Parathyroid adenoma (tissue), 2 donors: Measurements from ENCODE around the gene SLC2A8.

Source experiments
- H2AFZ ChIP-seq: fragments of 300-600 bp; sonication (generic); one replicate; pipeline ENCODE4 v1.7.0; 2017; ENCODE audit warnings: antibody characterized with exemption, mild to moderate bottlenecking
- H3K27ac ChIP-seq: fragments of 300-600 bp; sonication (generic); one replicate; pipeline ENCODE4 v1.7.0; 2017
- H3K27me3 ChIP-seq: fragments of 300-600 bp; sonication (generic); one replicate; pipeline ENCODE4 v1.7.0; 2017; ENCODE audit warnings: low read length; ENCODE audit not compliant: control insufficient read depth, insufficient read depth
- H3K36me3 ChIP-seq: fragments of 300-600 bp; sonication (generic); one replicate; pipeline ENCODE4 v1.7.0; 2017; ENCODE audit warnings: low read length; ENCODE audit not compliant: control insufficient read depth, insufficient read depth
- H3K4me1 ChIP-seq: fragments of 300-600 bp; sonication (generic); one replicate; pipeline ENCODE4 v1.7.0; 2017; ENCODE audit warnings: control low read depth
- H3K4me2 ChIP-seq: fragments of 300-600 bp; sonication (generic); one replicate; pipeline ENCODE4 v1.7.0; 2017; ENCODE audit warnings: low read length
- H3K4me3 ChIP-seq: fragments of 300-600 bp; sonication (generic); one replicate; pipeline ENCODE4 v1.7.0; 2017; ENCODE audit warnings: low read depth, low read length
- H3K79me2 ChIP-seq: fragments of 300-600 bp; sonication (generic); one replicate; pipeline ENCODE4 v1.7.0; 2017; ENCODE audit warnings: control low read depth
- H3K9ac ChIP-seq: fragments of 300-600 bp; sonication (generic); one replicate; pipeline ENCODE4 v1.7.0; 2017; ENCODE audit warnings: mild to moderate bottlenecking
- H3K9me3 ChIP-seq: fragments of 300-600 bp; sonication (generic); one replicate; pipeline ENCODE4 v1.7.0; 2017; ENCODE audit warnings: low read length; ENCODE audit not compliant: control insufficient read depth
- TF ChIP-seq, protein P1 (sequence below): fragments of 300-600 bp; sonication (generic); IDR thresholded peaks from one replicate; pipeline ENCODE4 v1.7.0; 2017; ENCODE audit warnings: antibody characterized with exemption, mild to moderate bottlenecking
- donor health status: primary hyperparathyroidism.

Gene SLC2A8

GRCh38 chr9:127351182-127352166, 45.5 kb upstream of the SLC2A8 start:
- Histone ChIP-seq H3K36me3 (no peaks in the 10 kb centered on the region), H3K27ac (no peak overlapping the region), H3K4me1 (no peaks in the 10 kb centered on the region), H3K79me2 (no peaks in the 10 kb centered on the region), H3K27me3 (no peaks in the 10 kb centered on the region), H3K9me3 (no peaks in the 10 kb centered on the region), H3K9ac (no peak overlapping the region), H3K4me3 (no peak overlapping the region), H2AFZ (no peak overlapping the region), H3K4me2 (no peak overlapping the region)
- TF ChIP-seq, protein P1, sequence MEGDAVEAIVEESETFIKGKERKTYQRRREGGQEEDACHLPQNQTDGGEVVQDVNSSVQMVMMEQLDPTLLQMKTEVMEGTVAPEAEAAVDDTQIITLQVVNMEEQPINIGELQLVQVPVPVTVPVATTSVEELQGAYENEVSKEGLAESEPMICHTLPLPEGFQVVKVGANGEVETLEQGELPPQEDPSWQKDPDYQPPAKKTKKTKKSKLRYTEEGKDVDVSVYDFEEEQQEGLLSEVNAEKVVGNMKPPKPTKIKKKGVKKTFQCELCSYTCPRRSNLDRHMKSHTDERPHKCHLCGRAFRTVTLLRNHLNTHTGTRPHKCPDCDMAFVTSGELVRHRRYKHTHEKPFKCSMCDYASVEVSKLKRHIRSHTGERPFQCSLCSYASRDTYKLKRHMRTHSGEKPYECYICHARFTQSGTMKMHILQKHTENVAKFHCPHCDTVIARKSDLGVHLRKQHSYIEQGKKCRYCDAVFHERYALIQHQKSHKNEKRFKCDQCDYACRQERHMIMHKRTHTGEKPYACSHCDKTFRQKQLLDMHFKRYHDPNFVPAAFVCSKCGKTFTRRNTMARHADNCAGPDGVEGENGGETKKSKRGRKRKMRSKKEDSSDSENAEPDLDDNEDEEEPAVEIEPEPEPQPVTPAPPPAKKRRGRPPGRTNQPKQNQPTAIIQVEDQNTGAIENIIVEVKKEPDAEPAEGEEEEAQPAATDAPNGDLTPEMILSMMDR, result no peak

- Histone ChIP-seq H2AFZ (no peak overlapping the region), H3K36me3 (no peaks in the 10 kb centered on the region), H3K79me2 (no peaks in the 10 kb centered on the region), H3K4me2 (no peak overlapping the region), H3K9me3 (no peaks in the 10 kb centered on the region), H3K4me1 (no peaks in the 10 kb centered on the region), H3K27me3 (no peaks in the 10 kb centered on the region), H3K9ac (no peak overlapping the region), H3K27ac (no peak overlapping the region), H3K4me3 (no peak overlapping the region)
- TF ChIP-seq, protein P1, result no peak
Measured at GRCh38 chr9:127353882-127354281, 43.1 kb upstream of the SLC2A8 start.

DNA sequence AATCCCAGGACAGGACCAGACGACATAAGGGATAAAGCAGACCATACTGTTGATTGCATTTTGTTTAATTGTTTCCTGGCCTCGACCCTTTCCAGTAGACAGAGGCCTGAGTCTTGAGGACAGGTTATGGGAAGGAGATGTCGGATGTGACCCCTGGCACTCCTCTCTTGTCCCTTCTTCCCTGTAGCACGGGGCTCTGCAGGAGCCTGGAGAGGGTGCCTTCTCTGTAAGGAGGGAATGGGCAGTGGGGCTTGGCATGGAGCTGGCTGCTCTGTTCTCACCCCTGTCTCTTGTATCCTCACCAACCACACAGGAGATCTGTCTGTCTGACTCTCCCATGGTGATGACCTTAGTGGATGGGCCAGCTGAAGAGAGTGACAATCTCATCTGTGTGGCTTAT, 40.1 kb upstream of the SLC2A8 start:
- Histone ChIP-seq H3K4me3 (no peak overlapping the region), H3K4me1 (no peaks in the 10 kb centered on the region), H3K27ac (no peak overlapping the region), H3K79me2 (no peaks in the 10 kb centered on the region), H2AFZ (no peak overlapping the region), H3K27me3 (no peaks in the 10 kb centered on the region), H3K9me3 (no peaks in the 10 kb centered on the region), H3K4me2 (no peak overlapping the region), H3K9ac (no peak overlapping the region), H3K36me3 (no peaks in the 10 kb centered on the region)
- TF ChIP-seq, protein P1, result no peak

GRCh38 chr9:127358023-127358535, 38.9 kb upstream of the SLC2A8 start:
- H2AFZ ChIP-seq, result no peak overlapping the region
- TF ChIP-seq, protein P1, result no peak
- no peak overlapping the region for H3K27ac ChIP-seq
- H3K9ac ChIP-seq, result no peak overlapping the region
- no peaks in the 10 kb centered on the region for H3K4me1 ChIP-seq
- no peaks in the 10 kb centered on the region for H3K27me3 ChIP-seq
- no peaks in the 10 kb centered on the region for H3K79me2 ChIP-seq
- no peaks in the 10 kb centered on the region for H3K36me3 ChIP-seq
- no peak overlapping the region for H3K4me2 ChIP-seq
- no peak overlapping the region for H3K4me3 ChIP-seq
- H3K9me3 ChIP-seq, result no peaks in the 10 kb centered on the region
